Activated CD8-positive, alpha-beta memory T cell treated with anti-CD3 and anti-CD28 coated beads, Interleukin-2, amount 50 U/mL, for 1 hour (primary cell): ENCODE results near the gene TNFRSF19.
"Not testable (repeated sequence)": the region's sequence is repeated elsewhere in the genome, so short reads cannot be mapped to it uniquely, and the experiment has no call there.

Experiments
- DNase-seq: peaks from one replicate; pipeline ENCODE4 v3.0.0-alpha.2; 2020; ENCODE audit errors: extremely low read depth

Gene TNFRSF19

DNA sequence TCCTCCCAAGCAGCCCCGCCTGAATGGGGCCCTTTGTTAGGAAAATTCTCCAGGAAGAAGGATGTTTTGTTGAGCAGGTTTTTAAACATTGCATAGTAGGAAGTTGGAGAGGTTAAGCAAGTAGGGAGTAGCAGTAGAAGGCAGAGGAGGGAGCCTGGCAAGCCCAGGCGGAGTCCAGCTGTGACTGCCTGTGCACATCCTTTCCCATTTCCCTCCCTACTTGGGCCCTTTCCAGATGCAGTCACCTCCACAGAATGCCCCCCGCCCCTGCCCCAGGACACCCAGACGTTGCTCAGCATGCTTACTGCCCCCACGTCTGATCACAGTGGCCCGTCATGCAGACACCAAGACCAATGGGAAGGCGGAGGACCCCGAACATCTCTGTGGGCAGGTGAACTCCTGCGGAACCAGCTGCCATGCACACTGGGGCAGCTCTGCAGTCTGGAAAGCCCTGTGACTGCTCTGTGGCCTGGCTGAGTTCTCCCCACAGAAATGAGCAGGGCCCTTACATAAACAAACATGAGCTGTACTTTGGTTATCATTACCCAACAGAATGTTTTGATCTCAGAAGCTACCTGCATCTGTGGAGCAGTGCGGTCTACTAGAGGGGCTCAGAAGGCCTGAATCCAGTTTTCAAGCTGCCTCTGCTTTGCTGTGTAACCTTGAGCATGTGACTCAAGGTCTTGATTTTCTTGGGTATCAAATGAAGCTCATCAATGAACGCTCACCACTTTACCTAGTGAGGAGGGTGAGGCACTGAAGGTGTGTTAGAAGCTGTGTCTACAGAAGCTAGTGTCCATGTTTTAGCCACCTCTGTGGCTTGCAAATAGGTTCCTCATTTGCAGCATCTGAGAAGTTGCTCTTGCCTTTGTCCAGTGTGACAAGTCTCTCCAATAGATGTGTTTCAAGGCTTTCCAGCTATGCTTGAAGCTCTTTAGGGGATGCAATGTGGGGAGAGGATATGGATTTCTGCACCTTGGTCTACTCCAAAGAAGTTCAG, 84.2 kb downstream of the TNFRSF19 start:
- DNase-seq = no peak

DNA sequence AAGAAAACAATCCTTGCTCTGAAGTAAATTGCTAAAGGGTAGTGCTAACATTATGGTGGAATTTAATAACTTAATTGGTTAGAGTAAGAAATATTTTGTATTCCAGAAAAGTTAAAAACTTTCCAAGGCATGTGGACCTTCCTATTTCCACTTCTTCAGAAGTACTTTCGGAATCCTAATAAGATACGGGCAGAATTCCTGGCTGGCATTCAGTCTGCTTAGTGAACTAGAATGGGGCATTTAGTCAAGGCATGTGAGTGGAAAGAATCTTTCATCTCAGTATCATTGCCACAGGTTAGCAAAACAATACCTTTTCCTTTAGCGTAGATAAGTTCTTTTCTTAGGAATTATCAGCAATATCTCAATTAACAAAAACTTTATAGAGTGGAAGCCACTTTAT, 85.1 kb downstream of the TNFRSF19 start:
- DNase-seq = no peak

DNA sequence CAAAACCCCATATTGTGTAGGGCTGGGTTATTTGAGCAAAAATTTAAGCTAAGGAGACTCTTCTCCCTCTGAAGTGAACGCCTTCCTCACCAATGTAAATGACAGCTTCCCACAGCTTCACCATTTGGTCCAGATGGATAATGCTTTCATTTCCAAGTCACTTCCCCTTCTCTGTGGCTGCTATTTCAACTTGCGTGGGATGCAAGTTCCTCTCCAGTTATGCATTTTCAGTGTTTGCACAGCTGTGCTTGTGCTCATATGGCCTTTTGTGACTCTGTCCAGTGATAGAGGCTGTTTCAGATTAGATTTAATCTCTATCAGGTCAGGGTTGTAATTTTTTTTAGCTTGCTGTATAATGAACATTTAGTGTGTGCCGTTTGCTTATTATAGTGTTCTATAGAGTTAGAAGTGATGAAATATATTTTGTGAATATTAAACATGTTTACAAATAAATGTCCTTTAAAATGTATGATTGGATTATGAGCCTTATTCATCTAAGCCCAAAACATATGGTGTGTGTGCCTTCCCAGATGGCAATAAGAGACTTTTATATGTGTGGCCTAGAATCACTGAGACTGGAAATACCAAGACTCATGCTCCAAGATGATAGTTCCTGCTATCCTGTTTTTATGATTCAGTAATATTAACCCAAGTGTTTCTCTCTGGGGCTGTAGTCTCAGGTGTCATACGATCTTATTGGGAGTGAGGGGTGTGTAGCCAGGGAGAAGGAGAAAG, 86.6 kb downstream of the TNFRSF19 start:
- DNase-seq = no peak

DNA sequence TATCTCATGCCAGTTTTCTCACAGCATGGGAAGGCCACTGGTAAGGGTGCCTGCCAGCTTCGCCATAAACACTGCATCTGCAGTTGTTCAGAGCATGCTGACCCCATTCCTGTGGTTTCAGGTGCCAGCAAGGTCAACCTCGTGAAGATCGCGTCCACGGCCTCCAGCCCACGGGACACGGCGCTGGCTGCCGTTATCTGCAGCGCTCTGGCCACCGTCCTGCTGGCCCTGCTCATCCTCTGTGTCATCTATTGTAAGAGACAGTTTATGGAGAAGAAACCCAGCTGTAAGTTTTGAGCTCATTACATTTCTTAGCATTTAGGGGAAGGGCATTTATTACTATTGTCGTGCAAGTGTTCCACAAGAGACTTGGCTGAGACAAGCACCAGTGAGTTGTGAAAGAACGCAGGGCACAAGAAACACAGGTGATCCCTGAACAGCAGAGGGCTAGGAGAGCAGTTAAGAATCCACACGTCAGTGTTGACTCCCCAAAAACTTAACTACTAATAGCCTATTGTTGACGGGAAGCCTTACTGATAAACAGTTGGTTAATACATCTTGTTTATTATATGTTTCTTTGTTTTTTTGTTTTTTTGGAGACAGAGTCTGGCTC, 88.8 kb downstream of the TNFRSF19 start:
- no peak for DNase-seq

DNA sequence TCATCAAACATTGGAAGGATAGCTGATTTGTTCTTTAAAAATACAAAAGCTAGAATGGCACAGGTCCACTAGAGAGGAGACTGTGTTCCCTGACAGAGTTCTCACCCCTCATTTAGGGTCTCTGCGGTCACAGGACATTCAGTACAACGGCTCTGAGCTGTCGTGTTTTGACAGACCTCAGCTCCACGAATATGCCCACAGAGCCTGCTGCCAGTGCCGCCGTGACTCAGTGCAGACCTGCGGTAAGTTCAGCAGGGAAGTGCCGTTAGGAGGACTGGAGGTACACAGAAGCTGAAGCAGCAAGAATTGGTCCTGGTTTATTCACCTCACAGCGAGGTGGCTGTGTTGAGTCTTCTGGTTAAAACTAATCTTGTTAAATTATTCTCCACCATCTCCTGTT, 90.0 kb downstream of the TNFRSF19 start:
- no peak for DNase-seq

DNA sequence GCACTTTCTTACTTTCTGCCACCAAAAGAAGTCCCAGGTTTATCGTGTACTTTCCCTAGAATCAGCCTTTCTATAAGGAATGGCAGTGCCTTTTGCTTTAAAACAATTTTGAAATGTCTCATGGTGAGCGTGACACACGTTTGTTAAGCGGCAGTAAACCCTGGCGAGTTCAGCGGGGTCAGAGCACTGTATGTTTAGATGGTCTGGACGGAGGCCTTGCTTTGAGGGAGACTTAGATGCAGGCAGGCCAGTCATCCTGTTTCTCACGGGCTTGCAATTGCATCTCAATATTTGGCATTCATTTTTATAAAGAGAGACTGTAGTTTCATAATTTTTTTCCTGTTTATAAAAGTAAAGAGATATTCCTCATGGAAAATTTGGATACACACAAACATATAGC, 96.4 kb downstream of the TNFRSF19 start:
- DNase-seq = no peak

DNA sequence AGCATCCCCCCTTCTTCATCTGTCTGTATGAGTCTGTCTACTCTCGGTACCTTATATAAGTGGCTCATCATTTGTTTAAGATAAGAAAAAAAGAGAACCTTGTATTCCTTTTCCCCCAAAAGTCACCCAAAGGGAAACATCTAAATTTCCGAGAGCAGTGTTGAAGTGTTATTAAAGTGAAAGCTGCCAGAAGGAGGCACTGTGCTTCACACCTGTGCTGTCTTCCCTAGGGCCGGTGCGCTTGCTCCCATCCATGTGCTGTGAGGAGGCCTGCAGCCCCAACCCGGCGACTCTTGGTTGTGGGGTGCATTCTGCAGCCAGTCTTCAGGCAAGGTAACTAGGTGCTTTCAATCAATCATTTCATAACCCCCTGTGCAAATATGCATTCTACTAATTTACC, 97.5 kb downstream of the TNFRSF19 start:
- no peak for DNase-seq

DNA sequence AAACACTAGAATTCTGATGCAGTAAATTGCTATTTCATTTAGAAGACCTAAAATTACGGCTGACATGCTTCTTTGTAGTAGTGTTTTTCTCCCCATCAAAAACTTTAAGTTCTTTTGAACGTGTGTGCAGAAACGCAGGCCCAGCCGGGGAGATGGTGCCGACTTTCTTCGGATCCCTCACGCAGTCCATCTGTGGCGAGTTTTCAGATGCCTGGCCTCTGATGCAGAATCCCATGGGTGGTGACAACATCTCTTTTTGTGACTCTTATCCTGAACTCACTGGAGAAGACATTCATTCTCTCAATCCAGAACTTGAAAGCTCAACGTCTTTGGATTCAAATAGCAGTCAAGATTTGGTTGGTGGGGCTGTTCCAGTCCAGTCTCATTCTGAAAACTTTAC, 98.3 kb downstream of the TNFRSF19 start:
- DNase-seq = no peak

DNA sequence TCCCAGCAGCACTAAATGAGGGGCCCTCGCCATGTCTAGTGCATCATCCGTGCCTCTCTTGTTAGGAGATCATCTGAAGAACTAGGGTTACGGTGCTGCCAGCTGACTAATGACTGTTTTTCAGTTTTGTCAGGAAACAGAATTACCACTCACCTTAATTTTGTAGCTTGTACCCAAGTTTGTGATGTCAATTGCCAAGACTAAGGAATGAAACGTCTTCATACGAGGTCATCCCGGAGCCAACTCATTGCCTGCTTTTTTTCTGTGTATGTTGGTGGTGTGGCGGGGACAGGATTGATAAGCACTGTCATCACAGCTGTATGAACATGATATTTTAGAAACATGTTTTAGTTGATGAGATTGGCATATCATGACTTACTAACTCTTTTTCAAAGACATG, 100.6 kb downstream of the TNFRSF19 start:
- no peak for DNase-seq

DNA sequence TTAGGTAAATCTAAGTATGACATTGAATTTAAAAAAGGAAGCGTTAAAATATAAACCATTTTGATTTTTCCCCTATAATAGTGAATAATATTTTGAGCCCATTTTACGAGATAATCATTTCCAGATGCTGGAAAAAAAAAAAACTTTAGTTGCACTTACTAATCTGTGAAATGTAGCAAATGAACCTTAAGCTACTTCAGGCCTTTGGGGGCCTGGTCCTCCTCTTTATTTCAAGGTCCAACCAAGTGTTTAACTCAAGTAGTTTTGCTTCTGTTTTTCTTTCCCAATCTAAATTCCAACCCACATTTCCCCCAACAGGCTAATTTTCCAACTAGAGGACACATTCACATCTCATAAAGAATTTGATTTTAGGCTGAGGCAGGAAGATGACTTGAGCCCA, 101.2 kb downstream of the TNFRSF19 start:
- DNase-seq = no peak

DNA sequence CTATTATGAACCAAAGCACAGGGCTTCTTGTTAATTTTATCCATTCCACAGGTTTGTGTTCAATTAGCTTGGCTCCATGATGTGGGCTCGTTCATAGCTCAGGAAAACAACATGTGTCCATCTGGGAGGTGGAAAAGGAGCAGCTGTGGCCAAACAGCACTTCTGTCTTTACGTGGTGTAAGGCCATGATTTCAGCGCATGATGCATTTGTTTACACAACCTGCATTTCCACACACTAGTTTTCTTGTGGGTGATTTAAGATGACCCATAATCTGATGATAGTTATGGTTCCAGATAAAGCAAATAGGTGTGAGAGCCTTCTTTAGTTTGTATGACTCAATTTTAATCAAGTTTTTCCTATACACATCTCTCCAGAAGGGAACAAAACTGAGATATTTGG, 101.7 kb downstream of the TNFRSF19 start:
- no peak for DNase-seq

DNA sequence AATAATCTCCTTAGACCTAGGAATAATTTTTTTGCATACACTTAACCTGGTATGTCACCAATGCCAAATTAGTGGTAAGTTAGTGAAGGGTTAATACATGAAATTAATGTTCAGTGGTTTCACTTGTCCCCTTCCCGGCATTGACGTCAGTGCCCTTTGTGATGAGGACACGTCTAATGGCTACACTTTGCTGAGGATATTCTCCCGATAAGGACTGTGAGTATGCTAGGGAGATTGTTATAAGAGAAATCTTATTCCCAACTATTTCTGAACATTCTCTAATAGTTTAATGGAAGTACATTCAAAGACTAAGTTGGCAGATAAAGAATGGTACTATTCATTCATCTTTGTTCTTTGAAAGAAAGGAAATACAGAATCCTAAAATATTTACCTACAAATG, 102.4 kb downstream of the TNFRSF19 start:
- no peak for DNase-seq

DNA sequence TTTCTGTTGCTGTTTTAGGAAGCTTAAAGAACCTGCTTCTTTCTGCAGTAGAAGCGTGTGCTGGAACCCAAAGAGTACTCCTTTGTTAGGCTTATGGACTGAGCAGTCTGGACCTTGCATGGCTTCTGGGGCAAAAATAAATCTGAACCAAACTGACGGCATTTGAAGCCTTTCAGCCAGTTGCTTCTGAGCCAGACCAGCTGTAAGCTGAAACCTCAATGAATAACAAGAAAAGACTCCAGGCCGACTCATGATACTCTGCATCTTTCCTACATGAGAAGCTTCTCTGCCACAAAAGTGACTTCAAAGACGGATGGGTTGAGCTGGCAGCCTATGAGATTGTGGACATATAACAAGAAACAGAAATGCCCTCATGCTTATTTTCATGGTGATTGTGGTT, 103.1 kb downstream of the TNFRSF19 start:
- no peak for DNase-seq

DNA sequence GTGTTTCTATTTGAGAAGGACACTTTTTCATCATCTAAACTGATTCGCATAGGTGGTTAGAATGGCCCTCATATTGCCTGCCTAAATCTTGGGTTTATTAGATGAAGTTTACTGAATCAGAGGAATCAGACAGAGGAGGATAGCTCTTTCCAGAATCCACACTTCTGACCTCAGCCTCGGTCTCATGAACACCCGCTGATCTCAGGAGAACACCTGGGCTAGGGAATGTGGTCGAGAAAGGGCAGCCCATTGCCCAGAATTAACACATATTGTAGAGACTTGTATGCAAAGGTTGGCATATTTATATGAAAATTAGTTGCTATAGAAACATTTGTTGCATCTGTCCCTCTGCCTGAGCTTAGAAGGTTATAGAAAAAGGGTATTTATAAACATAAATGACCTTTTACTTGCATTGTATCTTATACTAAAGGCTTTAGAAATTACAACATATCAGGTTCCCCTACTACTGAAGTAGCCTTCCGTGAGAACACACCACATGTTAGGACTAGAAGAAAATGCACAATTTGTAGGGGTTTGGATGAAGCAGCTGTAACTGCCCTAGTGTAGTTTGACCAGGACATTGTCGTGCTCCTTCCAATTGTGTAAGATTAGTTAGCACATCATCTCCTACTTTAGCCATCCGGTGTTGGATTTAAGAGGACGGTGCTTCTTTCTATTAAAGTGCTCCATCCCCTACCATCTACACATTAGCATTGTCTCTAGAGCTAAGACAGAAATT, 103.8 kb downstream of the TNFRSF19 start:
- no peak for DNase-seq

DNA sequence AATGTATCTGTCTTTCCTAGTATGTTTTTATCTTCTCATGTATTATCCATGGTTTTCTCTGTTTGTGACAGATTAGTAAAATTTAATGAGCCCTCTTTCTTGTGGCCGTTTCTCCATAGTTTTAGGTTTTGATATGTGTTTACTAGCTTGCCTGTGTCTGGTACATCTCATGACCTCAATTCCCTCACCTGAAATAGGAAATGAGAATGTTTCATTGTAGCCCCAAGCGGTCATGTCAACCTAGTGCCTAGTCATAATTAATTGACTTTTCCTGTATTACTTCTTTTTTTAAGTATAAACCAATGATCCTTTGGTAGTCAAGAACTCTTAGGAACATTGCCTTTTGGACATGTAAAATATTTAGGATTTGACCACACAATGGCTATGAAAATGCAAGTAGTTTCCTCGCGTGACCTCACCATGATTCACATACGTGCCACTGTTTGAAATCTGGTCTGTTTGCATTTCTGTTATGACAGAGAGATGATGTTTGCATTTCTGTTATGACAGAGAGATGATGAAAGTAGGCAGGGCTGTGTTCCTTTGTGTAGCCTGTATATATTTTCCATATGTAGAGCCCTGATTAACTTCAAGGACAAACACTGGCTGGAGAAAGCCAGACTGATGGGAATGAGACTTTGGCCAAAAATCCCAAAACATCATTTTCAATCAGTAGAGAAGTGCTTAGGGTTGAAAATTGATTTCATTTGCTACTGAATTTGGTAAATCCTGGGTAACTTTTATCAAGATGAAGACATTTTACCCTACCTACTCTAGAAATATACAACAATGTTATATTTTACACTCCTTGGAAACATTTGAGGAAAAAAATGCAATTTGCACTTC, 104.8 kb downstream of the TNFRSF19 start:
- DNase-seq = no peak

DNA sequence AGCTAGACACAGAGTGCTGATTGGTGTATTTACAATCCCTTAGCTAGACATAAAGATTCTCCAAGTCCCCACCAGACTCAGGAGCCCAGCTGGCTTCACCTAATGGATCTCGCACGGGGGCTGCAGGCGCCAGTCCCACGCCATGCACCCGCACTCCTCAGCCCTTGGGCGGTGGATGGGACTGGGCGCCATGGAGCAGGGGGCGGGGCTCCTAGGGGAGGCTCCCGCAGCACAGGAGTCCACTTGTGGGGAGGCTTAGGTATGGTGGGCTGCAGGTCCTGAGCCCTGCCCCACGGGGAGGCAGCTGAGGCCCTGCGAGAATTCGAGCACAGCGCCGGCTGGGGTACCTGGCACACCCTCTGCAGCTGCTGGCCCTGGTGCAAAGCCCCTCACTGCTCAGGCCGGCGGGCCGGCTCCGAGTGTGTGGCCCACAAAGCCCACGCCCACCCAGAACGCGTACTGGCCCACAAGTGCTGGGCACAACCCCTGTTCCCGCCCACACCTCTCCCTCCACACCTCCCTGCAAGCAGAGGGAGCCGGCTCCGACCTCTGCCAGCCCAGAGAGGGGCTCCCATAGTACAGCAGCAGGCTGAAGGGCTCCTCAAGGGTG, 107.6 kb downstream of the TNFRSF19 start:
- DNase-seq = not testable (repeated sequence)

DNA sequence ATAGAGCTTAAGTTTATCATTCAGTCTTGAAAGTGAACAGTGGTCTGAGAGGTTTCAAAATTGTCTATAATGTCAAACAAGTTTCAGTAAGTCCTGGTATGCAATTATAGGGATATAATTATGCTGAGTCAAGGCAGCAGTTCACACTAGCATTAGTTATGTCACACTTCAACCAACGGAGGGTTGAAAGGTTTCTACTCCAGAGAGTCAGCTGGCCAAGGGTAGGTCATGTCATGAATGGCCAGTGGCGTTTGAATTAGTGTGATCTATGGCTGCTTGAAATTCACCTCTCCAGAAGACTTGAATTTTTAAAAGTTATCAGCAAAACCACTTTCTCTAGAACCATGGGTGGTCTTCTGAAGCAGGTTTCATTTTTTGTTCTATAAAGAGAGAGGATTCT, 108.6 kb downstream of the TNFRSF19 start:
- no peak for DNase-seq

DNA sequence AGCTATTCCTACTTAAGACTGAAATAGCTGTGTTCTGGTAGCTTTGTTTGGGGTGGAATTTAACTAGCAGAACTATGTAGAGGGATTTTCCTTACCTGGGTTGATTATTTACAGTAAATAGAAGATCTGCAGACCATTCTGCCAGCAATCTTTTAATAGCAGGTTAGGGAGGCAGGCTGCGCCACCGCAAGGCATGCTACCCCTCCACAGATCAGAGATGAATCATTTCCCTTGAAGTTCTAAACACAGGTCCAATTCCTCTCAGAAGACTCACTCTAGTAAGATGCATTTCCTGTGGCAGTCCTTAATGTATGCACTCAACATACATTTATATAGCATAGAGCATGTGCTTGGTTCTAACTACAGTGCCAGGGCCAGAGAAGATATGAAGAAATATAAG, 109.0 kb downstream of the TNFRSF19 start:
- no peak for DNase-seq

DNA sequence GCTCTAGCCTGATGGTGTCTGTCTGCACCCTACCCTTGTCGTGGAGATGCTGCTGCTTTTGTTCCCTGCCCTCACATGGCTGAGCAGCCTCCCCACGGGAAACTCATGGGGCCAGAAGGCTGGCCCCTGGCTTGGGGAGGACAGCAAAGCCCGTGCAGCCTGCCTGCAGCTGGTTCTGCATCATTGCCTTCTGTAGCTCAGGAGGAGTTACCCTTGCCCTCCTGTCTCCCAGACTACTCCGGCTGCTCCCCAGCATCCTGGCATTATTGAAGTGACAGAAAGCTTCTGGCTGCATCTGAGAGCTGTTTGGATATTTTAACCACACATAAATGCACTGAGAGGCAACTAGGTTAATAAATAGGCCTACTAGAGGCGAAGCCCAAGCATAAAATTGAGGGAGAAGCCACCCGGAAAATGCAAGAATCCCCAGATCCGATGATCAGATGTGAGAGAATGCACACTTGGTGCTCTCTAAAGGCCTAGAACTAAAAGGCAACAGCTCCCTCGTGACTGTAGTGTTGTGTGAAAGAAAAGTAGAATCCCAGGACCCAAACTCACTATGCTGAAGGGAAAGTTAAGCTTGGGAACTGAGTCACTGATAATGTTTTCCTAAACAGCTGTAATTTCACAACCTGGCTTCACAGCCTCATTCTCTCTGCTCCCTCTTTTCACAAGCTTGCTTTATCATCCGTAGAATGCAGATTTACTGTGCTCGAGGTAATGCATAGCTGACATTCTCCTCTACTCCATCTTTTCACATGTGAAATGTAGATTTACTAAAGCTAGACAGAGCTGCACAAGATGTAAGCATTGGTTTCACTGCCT, 110.8 kb downstream of the TNFRSF19 start:
- DNase-seq = no peak

DNA sequence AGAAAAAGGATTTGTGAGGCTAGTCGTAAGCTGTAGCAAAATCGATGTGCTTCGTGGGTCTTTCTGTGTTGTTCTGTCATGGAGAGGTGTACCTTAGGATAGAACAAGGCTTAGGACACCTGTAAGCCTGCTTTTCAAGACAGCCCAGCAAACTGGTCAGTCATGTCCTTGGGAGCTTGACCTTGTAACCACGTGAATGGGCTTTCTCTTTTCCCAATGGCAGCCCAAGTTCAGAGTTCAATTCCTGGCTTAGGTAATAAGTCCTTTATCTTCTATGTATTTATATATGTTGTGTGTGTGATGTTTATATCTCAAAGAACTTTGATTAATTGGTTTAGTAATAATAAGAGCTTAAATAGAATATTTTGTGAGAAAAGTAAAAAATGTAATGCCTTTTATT, 112.9 kb downstream of the TNFRSF19 start:
- DNase-seq = no peak
